K562 (cell line): ENCODE data around the gene SFXN2. TPM values are rescaled to one million over a fixed set of nuclear protein-coding genes. Genes with fewer than 3 reads are reported as not detected.

Experiments
- EP400 ChIP-seq: fragments of 450-650 bp; IDR thresholded peaks from 2 replicates; pipeline ENCODE4 v1.6.1; 2017; ENCODE audit warnings: antibody characterized with exemption, mild to moderate bottlenecking, moderate library complexity
- HIVEP1 ChIP-seq: fragments of 250-450 bp; sonication (Bioruptor Pico); IDR thresholded peaks from 2 replicates; pipeline ENCODE4 v1.4.0; 2020; ENCODE audit warnings: mild to moderate bottlenecking
- NONO ChIP-seq, 2 experiments: fragments of 200-400 bp in 1 of 2; fragments of 450-650 bp in 1 of 2; formaldehyde crosslinking in 1 of 2; IDR thresholded peaks; 2 replicates each; pipeline ENCODE4 v1.6.1; 2017; ENCODE audit warnings: low read depth in 2 of 2, mild to moderate bottlenecking in 2 of 2, moderate library complexity in 2 of 2, low read length in 1 of 2
- TEAD4 ChIP-seq, 2 experiments: sonication (generic) in 1 of 2; formaldehyde crosslinking in 1 of 2; IDR thresholded peaks; 2 replicates each; pipeline versions ENCODE4 v1.6.1 to v1.8.0; 2012 to 2022; ENCODE audit warnings: borderline replicate concordance in 1 of 2, inconsistent platforms in 1 of 2, low read length in 1 of 2, mild to moderate bottlenecking in 1 of 2, missing genetic modification reagents in 1 of 2
- ZNF175 ChIP-seq: fragments of 200-800 bp; sonication (Bioruptor generic); IDR thresholded peaks from 2 replicates; pipeline ENCODE4 v1.6.1; 2016; ENCODE audit warnings: low read depth, mild to moderate bottlenecking, missing genetic modification characterization, missing compliant biosample characterization
- ZNF232 ChIP-seq: sonication (generic); formaldehyde crosslinking; IDR thresholded peaks from 2 replicates; pipeline ENCODE4 v1.8.0; 2022; ENCODE audit warnings: mild to moderate bottlenecking, missing genetic modification reagents
- ZSCAN32 ChIP-seq: fragments of 450-650 bp; formaldehyde crosslinking; IDR thresholded peaks from 2 replicates; pipeline ENCODE4 v1.4.0; 2020; ENCODE audit warnings: mild to moderate bottlenecking, moderate library complexity
- polyA plus RNA-seq, 8 experiments: library from polyadenylated mRNA; depleted of rRNA in 4 of 8; stranded (reverse) in 5 of 8; unstranded in 3 of 8; fragments of >200 nt; fragmentation: Nextera tagmentation in 2 of 8; fragmentation: Illumina TruSeq in 1 of 8; extraction: Ambion mirVana in 2 of 8; extraction: Trizol in 1 of 8; gene quantifications; 2 replicates each; pipeline versions ENCODE4 v1.2.1 to v1.2.3, GENCODE V29; 2011 to 2014; ENCODE audit warnings: inconsistent platforms in 1 of 8, missing spikeins in 1 of 8
- total RNA-seq, 7 experiments: library from RNA; depleted of rRNA in 6 of 7; stranded (reverse); fragments of >200 nt in 6 of 7; fragmentation: Illumina TruSeq in 2 of 7; extraction: Trizol in 2 of 7; gene quantifications; 2 replicates each; pipeline versions ENCODE4 v1.2.1 to v1.2.3, GENCODE V29; 2011 to 2021; ENCODE audit warnings: low replicate concordance in 1 of 7
- TF ChIP-seq, protein P1 (sequence below), 2 experiments: fragments of 450-650 bp in 1 of 2; sonication (generic) in 1 of 2; formaldehyde crosslinking; conservative IDR thresholded peaks; 2 replicates each; pipeline versions ENCODE4 v1.4.0 to v1.8.1; 2020 to 2022; ENCODE audit warnings: mild to moderate bottlenecking in 1 of 2, missing genetic modification reagents in 1 of 2
- TF ChIP-seq, protein P2 (sequence below): fragments of 450-650 bp; IDR thresholded peaks from 2 replicates; pipeline ENCODE4 v1.6.1; 2017; ENCODE audit warnings: mild to moderate bottlenecking, moderate library complexity
- TF ChIP-seq, protein P3 (sequence below): fragments of 250-450 bp; sonication (Bioruptor Pico); IDR thresholded peaks from 2 replicates; pipeline ENCODE4 v1.4.0; 2020; ENCODE audit warnings: mild to moderate bottlenecking, moderate library complexity
- TF ChIP-seq, protein P4 (sequence below): fragments of 450-650 bp; IDR thresholded peaks from 2 replicates; pipeline ENCODE4 v1.6.1; 2016; ENCODE audit warnings: low read depth, mild to moderate bottlenecking, moderate library complexity
- TF ChIP-seq, protein P5 (sequence below): fragments of 250-450 bp; sonication (Bioruptor Pico); IDR thresholded peaks from 2 replicates; pipeline ENCODE4 v1.8.0; 2021; ENCODE audit warnings: moderate library complexity, mild to moderate bottlenecking, inconsistent platforms

Gene SFXN2
- total and polyA plus RNA-seq, 9 of the 15 experiments (the other 6 are each of a cell fraction or from before 2014, with no cell fraction given) = 7.3 to 23.8 (median 15.7) TPM

DNA sequence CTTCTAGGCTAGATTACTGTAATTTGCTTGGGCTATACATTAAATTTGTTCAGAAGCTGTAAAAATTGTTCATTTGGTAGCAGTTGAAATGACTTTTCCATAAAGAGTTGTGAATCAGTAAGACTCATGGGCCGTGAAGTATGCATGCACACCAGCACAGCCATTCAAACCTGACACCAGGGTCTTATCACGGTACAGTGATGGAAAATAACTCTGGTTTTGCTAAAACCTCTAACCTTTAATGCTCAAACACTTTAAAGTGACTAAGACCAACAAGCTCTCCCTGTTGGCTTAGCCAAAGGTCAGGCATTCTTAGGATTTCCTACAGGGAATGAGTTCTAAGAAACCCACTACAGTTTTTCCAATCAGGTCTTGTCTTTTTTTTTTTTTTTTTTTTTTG lies 11.7 kb upstream of the SFXN2 start (continued):
- TF ChIP-seq, protein P1, sequence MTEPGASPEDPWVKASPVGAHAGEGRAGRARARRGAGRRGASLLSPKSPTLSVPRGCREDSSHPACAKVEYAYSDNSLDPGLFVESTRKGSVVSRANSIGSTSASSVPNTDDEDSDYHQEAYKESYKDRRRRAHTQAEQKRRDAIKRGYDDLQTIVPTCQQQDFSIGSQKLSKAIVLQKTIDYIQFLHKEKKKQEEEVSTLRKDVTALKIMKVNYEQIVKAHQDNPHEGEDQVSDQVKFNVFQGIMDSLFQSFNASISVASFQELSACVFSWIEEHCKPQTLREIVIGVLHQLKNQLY (CRISPR knock-in tag; conservative IDR thresholded peaks at IDR 0.05) = no peak
- TF ChIP-seq, protein P2, sequence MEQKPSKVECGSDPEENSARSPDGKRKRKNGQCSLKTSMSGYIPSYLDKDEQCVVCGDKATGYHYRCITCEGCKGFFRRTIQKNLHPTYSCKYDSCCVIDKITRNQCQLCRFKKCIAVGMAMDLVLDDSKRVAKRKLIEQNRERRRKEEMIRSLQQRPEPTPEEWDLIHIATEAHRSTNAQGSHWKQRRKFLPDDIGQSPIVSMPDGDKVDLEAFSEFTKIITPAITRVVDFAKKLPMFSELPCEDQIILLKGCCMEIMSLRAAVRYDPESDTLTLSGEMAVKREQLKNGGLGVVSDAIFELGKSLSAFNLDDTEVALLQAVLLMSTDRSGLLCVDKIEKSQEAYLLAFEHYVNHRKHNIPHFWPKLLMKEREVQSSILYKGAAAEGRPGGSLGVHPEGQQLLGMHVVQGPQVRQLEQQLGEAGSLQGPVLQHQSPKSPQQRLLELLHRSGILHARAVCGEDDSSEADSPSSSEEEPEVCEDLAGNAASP = no peak
- TF ChIP-seq, protein P3, sequence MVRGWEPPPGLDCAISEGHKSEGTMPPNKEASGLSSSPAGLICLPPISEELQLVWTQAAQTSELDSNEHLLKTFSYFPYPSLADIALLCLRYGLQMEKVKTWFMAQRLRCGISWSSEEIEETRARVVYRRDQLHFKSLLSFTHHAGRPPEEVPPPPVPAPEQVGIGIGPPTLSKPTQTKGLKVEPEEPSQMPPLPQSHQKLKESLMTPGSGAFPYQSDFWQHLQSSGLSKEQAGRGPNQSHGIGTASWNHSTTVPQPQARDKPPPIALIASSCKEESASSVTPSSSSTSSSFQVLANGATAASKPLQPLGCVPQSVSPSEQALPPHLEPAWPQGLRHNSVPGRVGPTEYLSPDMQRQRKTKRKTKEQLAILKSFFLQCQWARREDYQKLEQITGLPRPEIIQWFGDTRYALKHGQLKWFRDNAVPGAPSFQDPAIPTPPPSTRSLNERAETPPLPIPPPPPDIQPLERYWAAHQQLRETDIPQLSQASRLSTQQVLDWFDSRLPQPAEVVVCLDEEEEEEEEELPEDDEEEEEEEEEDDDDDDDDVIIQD (CRISPR knock-in tag) = no peak
- TF ChIP-seq ZSCAN32 = no peak
- TF ChIP-seq, protein P4, sequence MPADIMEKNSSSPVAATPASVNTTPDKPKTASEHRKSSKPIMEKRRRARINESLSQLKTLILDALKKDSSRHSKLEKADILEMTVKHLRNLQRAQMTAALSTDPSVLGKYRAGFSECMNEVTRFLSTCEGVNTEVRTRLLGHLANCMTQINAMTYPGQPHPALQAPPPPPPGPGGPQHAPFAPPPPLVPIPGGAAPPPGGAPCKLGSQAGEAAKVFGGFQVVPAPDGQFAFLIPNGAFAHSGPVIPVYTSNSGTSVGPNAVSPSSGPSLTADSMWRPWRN = no peak
- TF ChIP-seq NONO (IDR thresholded peaks at IDR 0.05; ENCODE audit: low read depth in 2 of 2, low read length in 1 of 2) = no peak
- TF ChIP-seq TEAD4 (IDR thresholded peaks at IDR 0.05; ENCODE audit: low read length) = no peak
- no peak for TF ChIP-seq TEAD4 (CRISPR knock-in tag; IDR thresholded peaks at IDR 0.05; ENCODE audit: borderline replicate concordance)
- TF ChIP-seq ZNF232 (CRISPR knock-in tag) = no peak
- no peak for TF ChIP-seq ZNF175
- no peak for TF ChIP-seq HIVEP1
- TF ChIP-seq, protein P5, sequence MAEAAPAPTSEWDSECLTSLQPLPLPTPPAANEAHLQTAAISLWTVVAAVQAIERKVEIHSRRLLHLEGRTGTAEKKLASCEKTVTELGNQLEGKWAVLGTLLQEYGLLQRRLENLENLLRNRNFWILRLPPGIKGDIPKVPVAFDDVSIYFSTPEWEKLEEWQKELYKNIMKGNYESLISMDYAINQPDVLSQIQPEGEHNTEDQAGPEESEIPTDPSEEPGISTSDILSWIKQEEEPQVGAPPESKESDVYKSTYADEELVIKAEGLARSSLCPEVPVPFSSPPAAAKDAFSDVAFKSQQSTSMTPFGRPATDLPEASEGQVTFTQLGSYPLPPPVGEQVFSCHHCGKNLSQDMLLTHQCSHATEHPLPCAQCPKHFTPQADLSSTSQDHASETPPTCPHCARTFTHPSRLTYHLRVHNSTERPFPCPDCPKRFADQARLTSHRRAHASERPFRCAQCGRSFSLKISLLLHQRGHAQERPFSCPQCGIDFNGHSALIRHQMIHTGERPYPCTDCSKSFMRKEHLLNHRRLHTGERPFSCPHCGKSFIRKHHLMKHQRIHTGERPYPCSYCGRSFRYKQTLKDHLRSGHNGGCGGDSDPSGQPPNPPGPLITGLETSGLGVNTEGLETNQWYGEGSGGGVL = no peak
- TF ChIP-seq EP400 = no peak
